Effector memory CD8-positive, alpha-beta T cell (primary cell): ENCODE data around the gene ST6GALNAC6.

Source experiments
- ATAC-seq: fragments of 150-1000 bp; cut with Tn5 transposase; replicated peaks from 2 replicates; pipeline ENCODE4 v1.10.0; 2021; ENCODE audit warnings: mild to moderate bottlenecking, moderate library complexity
- DNase-seq, 3 experiments: peaks; one replicate each; pipeline ENCODE4 v3.0.0; 2021
- H3K27ac Mint-ChIP-seq, 2 donors: one replicate each; pipeline ENCODE4 v1.8.0; 2022; ENCODE audit warnings: mild to moderate bottlenecking in 2 of 2, mixed read lengths in 2 of 2, moderate library complexity in 2 of 2
- H3K27me3 Mint-ChIP-seq, 2 donors: one replicate each; pipeline ENCODE4 v1.8.0; 2022; ENCODE audit warnings: mixed read lengths in 2 of 2
- H3K36me3 Mint-ChIP-seq: one replicate; pipeline ENCODE4 v1.8.0; 2022; ENCODE audit warnings: mild to moderate bottlenecking, moderate library complexity, mixed read lengths; ENCODE audit not compliant: insufficient read depth
- H3K4me1 Mint-ChIP-seq, 2 donors: one replicate each; pipeline ENCODE4 v1.8.0; 2022; ENCODE audit warnings: low read depth in 2 of 2, mixed read lengths in 2 of 2
- H3K4me3 Mint-ChIP-seq, 2 donors: one replicate each; pipeline ENCODE4 v1.8.0; 2022; ENCODE audit warnings: mild to moderate bottlenecking in 2 of 2, mixed read lengths in 2 of 2, moderate library complexity in 2 of 2
- H3K9me3 Mint-ChIP-seq, 2 donors: one replicate each; pipeline ENCODE4 v1.8.0; 2022; ENCODE audit warnings: mixed read lengths in 2 of 2

The ST6GALNAC6 gene

GRCh38 chr9:127907867-127908659, 8.7 kb upstream of the ST6GALNAC6 start:
- H3K9me3 Mint-ChIP-seq = no peaks in the 10 kb centered on the region
- H3K27me3 Mint-ChIP-seq = no peaks in the 10 kb centered on the region
- no peak for ATAC-seq
- H3K4me1 Mint-ChIP-seq = peaks cover 40 to 45% of the 10 kb centered on the region in 2 donors
- peaks cover 59% of the 10 kb centered on the region for H3K36me3 Mint-ChIP-seq
- H3K27ac Mint-ChIP-seq = peak overlapping the region; percentile 99 to 100
- peak overlapping the region in 1 of 2 donors; percentile 36 for H3K4me3 Mint-ChIP-seq
- DNase-seq = no peak

- peaks cover 49% of the 10 kb centered on the region for H3K36me3 Mint-ChIP-seq
- H3K9me3 Mint-ChIP-seq = no peaks in the 10 kb centered on the region
- peak overlapping the region; percentile 93 to 95 for H3K4me3 Mint-ChIP-seq
- H3K27me3 Mint-ChIP-seq = no peaks in the 10 kb centered on the region
- H3K4me1 Mint-ChIP-seq = peaks cover 39 to 44% of the 10 kb centered on the region in 2 donors
- peak overlapping the region; percentile 99 to 100 for H3K27ac Mint-ChIP-seq
- peak; percentile 69 to 76 (median 75) for DNase-seq
- ATAC-seq = peak; percentile 72
These were observed 6.4 kb upstream of the ST6GALNAC6 start for GRCh38 chr9:127905788-127906191.

- ATAC-seq (peak; percentile 62), DNase-seq (peak; percentile 59 to 71 (median 68))
- Mint-ChIP-seq H3K4me3 (peak overlapping the region; percentile 93 to 95), H3K27me3 (no peaks in the 10 kb centered on the region), H3K36me3 (peaks cover 48% of the 10 kb centered on the region), H3K9me3 (no peaks in the 10 kb centered on the region), H3K27ac (peak overlapping the region; percentile 99 to 100), H3K4me1 (peaks cover 36 to 39% of the 10 kb centered on the region in 2 donors)
These were observed 5.8 kb upstream of the ST6GALNAC6 start for GRCh38 chr9:127905004-127905728.

GRCh38 chr9:127904561-127905003, 5.2 kb upstream of the ST6GALNAC6 start:
- Mint-ChIP-seq H3K4me1 (peaks cover 36 to 41% of the 10 kb centered on the region in 2 donors), H3K9me3 (no peaks in the 10 kb centered on the region), H3K4me3 (peak overlapping the region; percentile 93 to 95), H3K27ac (peak overlapping the region; percentile 99 to 100), H3K36me3 (peaks cover 52% of the 10 kb centered on the region), H3K27me3 (no peaks in the 10 kb centered on the region)
- ATAC-seq (no peak), DNase-seq (no peak)

- peaks cover 52% of the 10 kb centered on the region for H3K36me3 Mint-ChIP-seq
- DNase-seq (peak in 1 of 3 experiments; percentile 46), ATAC-seq (no peak)
- H3K9me3 Mint-ChIP-seq = no peaks in the 10 kb centered on the region
- peak overlapping the region; percentile 93 to 95 for H3K4me3 Mint-ChIP-seq
- peak overlapping the region; percentile 99 to 100 for H3K27ac Mint-ChIP-seq
- peaks cover 36 to 41% of the 10 kb centered on the region in 2 donors for H3K4me1 Mint-ChIP-seq
- no peaks in the 10 kb centered on the region for H3K27me3 Mint-ChIP-seq
These were observed 4.4 kb upstream of the ST6GALNAC6 start for GRCh38 chr9:127903557-127904475.

GRCh38 chr9:127898433-127899127, 823 bp downstream of the ST6GALNAC6 start:
- no peaks in the 10 kb centered on the region for H3K27me3 Mint-ChIP-seq
- peaks cover 28 to 35% of the 10 kb centered on the region in 2 donors for H3K4me1 Mint-ChIP-seq
- ATAC-seq = peak; percentile 23
- peak overlapping the region; percentile 94 for H3K27ac Mint-ChIP-seq
- no peak for DNase-seq
- peak overlapping the region; percentile 90 to 94 for H3K4me3 Mint-ChIP-seq
- H3K36me3 Mint-ChIP-seq = peaks cover 45% of the 10 kb centered on the region
- H3K9me3 Mint-ChIP-seq = no peaks in the 10 kb centered on the region

GRCh38 chr9:127897193-127897692, 2.2 kb downstream of the ST6GALNAC6 start:
- Mint-ChIP-seq H3K36me3 (peaks cover 49% of the 10 kb centered on the region), H3K27me3 (no peaks in the 10 kb centered on the region), H3K4me3 (peak overlapping the region; percentile 90 to 94), H3K9me3 (no peaks in the 10 kb centered on the region), H3K27ac (peak overlapping the region; percentile 28 to 94), H3K4me1 (peaks cover 23 to 34% of the 10 kb centered on the region in 2 donors)
- DNase-seq (no peak), ATAC-seq (no peak)

- no peaks in the 10 kb centered on the region for H3K9me3 Mint-ChIP-seq
- ATAC-seq (no peak), DNase-seq (no peak)
- peak overlapping the region; percentile 28 to 84 for H3K27ac Mint-ChIP-seq
- H3K27me3 Mint-ChIP-seq = no peaks in the 10 kb centered on the region
- H3K4me1 Mint-ChIP-seq = peaks cover 24 to 31% of the 10 kb centered on the region in 2 donors
- peaks cover 49% of the 10 kb centered on the region for H3K36me3 Mint-ChIP-seq
- H3K4me3 Mint-ChIP-seq = peak overlapping the region in 1 of 2 donors; percentile 94
These were observed 2.8 kb downstream of the ST6GALNAC6 start for GRCh38 chr9:127896395-127897192.

- H3K4me1 Mint-ChIP-seq = peaks cover 22 to 31% of the 10 kb centered on the region in 2 donors
- peaks cover 48% of the 10 kb centered on the region for H3K36me3 Mint-ChIP-seq
- no peak for ATAC-seq
- no peak overlapping the region for H3K4me3 Mint-ChIP-seq
- DNase-seq = no peak
- H3K27me3 Mint-ChIP-seq = no peaks in the 10 kb centered on the region
- H3K9me3 Mint-ChIP-seq = no peaks in the 10 kb centered on the region
- H3K27ac Mint-ChIP-seq = peak overlapping the region in 1 of 2 donors; percentile 84
These were observed 3.6 kb downstream of the ST6GALNAC6 start for GRCh38 chr9:127895811-127896210.

GRCh38 chr9:127893392-127893791, 6.0 kb downstream of the ST6GALNAC6 start:
- ATAC-seq = no peak
- Mint-ChIP-seq H3K9me3 (no peaks in the 10 kb centered on the region), H3K36me3 (peaks cover 63% of the 10 kb centered on the region), H3K4me3 (no peak overlapping the region), H3K4me1 (peaks cover 23 to 31% of the 10 kb centered on the region in 2 donors), H3K27me3 (no peaks in the 10 kb centered on the region), H3K27ac (no peak overlapping the region)
- no peak for DNase-seq

GRCh38 chr9:127892831-127893230, 6.6 kb downstream of the ST6GALNAC6 start:
- Mint-ChIP-seq H3K27ac (peak overlapping the region; percentile 31 to 79), H3K4me1 (peaks cover 23 to 29% of the 10 kb centered on the region in 2 donors), H3K9me3 (no peaks in the 10 kb centered on the region), H3K36me3 (peaks cover 67% of the 10 kb centered on the region), H3K27me3 (no peaks in the 10 kb centered on the region), H3K4me3 (no peak overlapping the region)
- ATAC-seq (no peak), DNase-seq (no peak)

- H3K36me3 Mint-ChIP-seq = peaks cover 82% of the 10 kb centered on the region
- H3K27me3 Mint-ChIP-seq = no peaks in the 10 kb centered on the region
- no peak overlapping the region for H3K27ac Mint-ChIP-seq
- ATAC-seq (no peak), DNase-seq (no peak)
- H3K4me3 Mint-ChIP-seq = no peak overlapping the region
- H3K9me3 Mint-ChIP-seq = no peaks in the 10 kb centered on the region
- H3K4me1 Mint-ChIP-seq = peaks cover 18 to 19% of the 10 kb centered on the region in 2 donors
These were observed 9.3 kb downstream of the ST6GALNAC6 start for GRCh38 chr9:127890053-127890452.
